Activated naive CD8-positive, alpha-beta T cell treated with anti-CD3 and anti-CD28 coated beads, Interleukin-2, amount 50 U/mL, for 16 hours (primary cell): ENCODE data around the gene SYNE3.

ENCODE experiments used
- DNase-seq: peaks from one replicate; pipeline ENCODE4 v3.0.0-alpha.2; 2020; ENCODE audit warnings: low read depth, low spot score

Gene SYNE3

GRCh38 chr14:95490138-95490509, 26.3 kb downstream of the SYNE3 start:
- DNase-seq: no peak

- DNase-seq: no peak
Measured at GRCh38 chr14:95489214-95490137, 27.0 kb downstream of the SYNE3 start.

- DNase-seq: no peak
Measured at GRCh38 chr14:95488376-95489213, 27.9 kb downstream of the SYNE3 start.

GRCh38 chr14:95487669-95488084, 28.8 kb downstream of the SYNE3 start:
- DNase-seq: no peak

GRCh38 chr14:95486875-95487668, 29.4 kb downstream of the SYNE3 start:
- no peak for DNase-seq

- DNase-seq: no peak
Measured at GRCh38 chr14:95485222-95485819, 31.1 kb downstream of the SYNE3 start.

GRCh38 chr14:95484296-95484695, 32.2 kb downstream of the SYNE3 start:
- no peak for DNase-seq

- no peak for DNase-seq
Measured at GRCh38 chr14:95483309-95484165, 32.9 kb downstream of the SYNE3 start.

GRCh38 chr14:95482627-95483308, 33.7 kb downstream of the SYNE3 start:
- no peak for DNase-seq

GRCh38 chr14:95481391-95482022, 34.9 kb downstream of the SYNE3 start:
- DNase-seq: no peak

GRCh38 chr14:95480887-95481226, 35.6 kb downstream of the SYNE3 start:
- no peak for DNase-seq

GRCh38 chr14:95480109-95480886, 36.2 kb downstream of the SYNE3 start:
- DNase-seq: no peak

GRCh38 chr14:95479494-95479893, 37.0 kb downstream of the SYNE3 start:
- DNase-seq: no peak

GRCh38 chr14:95478818-95479217, 37.6 kb downstream of the SYNE3 start:
- DNase-seq: no peak

- DNase-seq: no peak
Measured at GRCh38 chr14:95478309-95478708, 38.1 kb downstream of the SYNE3 start.

GRCh38 chr14:95477411-95478269, 38.8 kb downstream of the SYNE3 start:
- no peak for DNase-seq

- no peak for DNase-seq
Measured at GRCh38 chr14:95476747-95477146, 39.7 kb downstream of the SYNE3 start.
